NCI-H2196 treated with DMSO at 0.1 percent for 48 hours (cell line): Measurements from ENCODE around the gene CACNB4.

Source experiments
- DNase-seq: peaks from one replicate; lab custom pipeline; 2025; ENCODE audit not compliant: unreplicated experiment; lab: John Stamatoyannopoulos, UW

Gene CACNB4

GRCh38 chr2:152089238-152089637 lies 9.6 kb downstream of the CACNB4 start:
- DNase-seq: no peak

GRCh38 chr2:152088006-152088405 lies 10.8 kb downstream of the CACNB4 start:
- DNase-seq: no peak

- DNase-seq: no peak
Measured at GRCh38 chr2:152086231-152086630, 12.6 kb downstream of the CACNB4 start.

GRCh38 chr2:152084076-152084475 lies 14.8 kb downstream of the CACNB4 start:
- DNase-seq: no peak

GRCh38 chr2:152083202-152083875 lies 15.5 kb downstream of the CACNB4 start:
- no peak for DNase-seq

GRCh38 chr2:152078662-152079061 lies 20.2 kb downstream of the CACNB4 start:
- no peak for DNase-seq

- DNase-seq: no peak
Measured at GRCh38 chr2:152078023-152078422, 20.8 kb downstream of the CACNB4 start.

- no peak for DNase-seq
Measured at GRCh38 chr2:152075461-152076050, 23.3 kb downstream of the CACNB4 start.

GRCh38 chr2:152072011-152072410 lies 26.8 kb downstream of the CACNB4 start:
- DNase-seq: no peak

- no peak for DNase-seq
Measured at GRCh38 chr2:152071518-152071917, 27.3 kb downstream of the CACNB4 start.

- DNase-seq: no peak
Measured at GRCh38 chr2:152071092-152071491, 27.8 kb downstream of the CACNB4 start.

- no peak for DNase-seq
Measured at GRCh38 chr2:152068226-152068625, 30.6 kb downstream of the CACNB4 start.

GRCh38 chr2:152067823-152068222 lies 31.0 kb downstream of the CACNB4 start:
- DNase-seq: no peak

- no peak for DNase-seq
Measured at GRCh38 chr2:152065945-152066344, 32.9 kb downstream of the CACNB4 start.

- DNase-seq: no peak
Measured at GRCh38 chr2:152064001-152064400, 34.8 kb downstream of the CACNB4 start.

GRCh38 chr2:152063325-152063924 lies 35.4 kb downstream of the CACNB4 start:
- DNase-seq: no peak

GRCh38 chr2:152062125-152063091 lies 36.4 kb downstream of the CACNB4 start:
- no peak for DNase-seq

GRCh38 chr2:152061383-152061782 lies 37.5 kb downstream of the CACNB4 start:
- no peak for DNase-seq

GRCh38 chr2:152058655-152059054 lies 40.2 kb downstream of the CACNB4 start:
- DNase-seq: no peak

GRCh38 chr2:152056418-152056817 lies 42.4 kb downstream of the CACNB4 start:
- DNase-seq: no peak

- DNase-seq: no peak
Measured at GRCh38 chr2:152055366-152056108, 43.3 kb downstream of the CACNB4 start.
